Dermis microvascular lymphatic vessel endothelial cell (primary cell): ENCODE measurements around the gene THRB. TPM values are rescaled to one million over a fixed set of nuclear protein-coding genes. Genes with fewer than 3 reads are reported as not detected.

ENCODE experiments used
- DNase-seq, 2 donors: peaks; one replicate each; pipeline versions ENCODE4 v3.0.0 to v3.0.0-alpha.2; 2010; ENCODE audit warnings: low read depth in 2 of 2
- total RNA-seq: library from RNA; depleted of rRNA; stranded (reverse); fragments of >200 nt; gene quantifications from 2 replicates; pipeline ENCODE4 v1.2.1, GENCODE V29; 2014

THRB gene
- total RNA-seq, 1 donor from 2014 or later, result under 0.01 TPM

DNA sequence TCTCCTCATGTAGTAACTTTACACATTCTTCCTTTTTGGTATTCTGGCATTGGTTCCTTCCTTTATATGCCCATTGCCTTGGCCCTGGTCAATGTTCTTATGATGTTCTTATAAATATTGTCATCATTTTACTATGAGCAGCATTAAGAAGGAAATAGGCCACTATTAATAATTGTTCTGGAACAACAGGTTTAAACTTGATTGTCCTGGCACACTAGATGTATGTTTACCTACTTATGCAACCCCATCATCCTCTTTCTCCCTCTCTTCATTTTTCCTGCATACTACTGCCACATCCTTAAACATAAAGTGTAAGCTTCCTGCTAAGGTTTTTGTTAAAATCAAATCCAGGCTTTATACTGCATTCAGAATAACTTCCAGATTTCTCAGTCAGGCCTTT, 114.7 kb downstream of the THRB start:
- DNase-seq, result no peak

DNA sequence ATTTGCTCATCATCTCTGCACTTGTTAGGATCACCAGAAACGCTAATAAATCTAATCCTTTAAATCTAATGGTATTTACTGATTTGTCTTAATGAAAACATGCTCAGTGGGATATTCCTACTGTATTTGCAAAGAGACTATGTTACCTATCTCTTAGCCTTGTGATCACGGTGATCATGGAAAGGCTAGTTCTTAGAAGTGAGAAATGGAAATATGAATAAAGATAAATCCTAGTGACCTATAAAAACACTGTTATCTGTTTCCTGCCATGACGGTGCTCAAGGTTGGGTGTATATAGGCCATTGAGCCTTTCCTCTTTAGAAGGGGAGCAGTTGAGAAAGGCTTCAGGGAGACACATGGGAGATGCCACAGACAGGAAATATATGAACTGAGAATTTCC, 116.3 kb downstream of the THRB start:
- DNase-seq, result no peak

DNA sequence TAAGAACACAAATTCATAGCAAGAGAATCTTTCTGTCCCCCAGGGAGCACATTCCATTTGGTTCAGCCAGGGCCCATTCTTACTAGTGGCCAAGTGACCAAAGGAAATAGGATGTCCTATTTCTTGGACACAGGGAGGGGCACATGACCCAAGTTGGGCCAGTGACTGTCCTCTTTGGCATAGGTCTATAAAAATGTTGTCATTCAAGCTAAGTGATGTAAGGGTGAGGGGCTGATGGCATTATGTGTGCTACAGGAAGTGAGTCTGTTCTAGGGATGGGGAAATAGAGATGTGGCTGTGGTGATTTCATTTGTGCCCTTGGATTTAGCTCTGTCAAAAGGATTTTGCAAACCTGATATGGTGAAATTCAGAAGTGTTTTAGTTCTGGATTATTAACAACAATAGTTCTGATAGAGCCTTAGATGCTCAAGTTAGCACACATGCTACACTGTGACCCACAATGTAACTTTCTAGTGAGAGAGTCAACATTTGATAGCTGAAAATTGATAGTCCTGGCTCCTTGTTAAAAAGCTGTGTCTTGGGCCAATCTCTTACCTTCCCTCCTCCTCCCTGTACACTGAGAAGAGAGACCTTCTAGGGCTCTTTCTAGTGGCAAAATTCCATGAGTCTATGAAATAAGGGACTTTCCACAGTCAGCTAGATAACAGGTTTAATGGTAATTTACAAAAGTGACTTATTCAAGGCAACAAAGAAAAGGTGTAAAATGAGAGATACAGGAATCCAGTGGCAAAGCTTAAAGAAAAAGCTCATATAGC, 117.2 kb downstream of the THRB start:
- DNase-seq, result no peak

DNA sequence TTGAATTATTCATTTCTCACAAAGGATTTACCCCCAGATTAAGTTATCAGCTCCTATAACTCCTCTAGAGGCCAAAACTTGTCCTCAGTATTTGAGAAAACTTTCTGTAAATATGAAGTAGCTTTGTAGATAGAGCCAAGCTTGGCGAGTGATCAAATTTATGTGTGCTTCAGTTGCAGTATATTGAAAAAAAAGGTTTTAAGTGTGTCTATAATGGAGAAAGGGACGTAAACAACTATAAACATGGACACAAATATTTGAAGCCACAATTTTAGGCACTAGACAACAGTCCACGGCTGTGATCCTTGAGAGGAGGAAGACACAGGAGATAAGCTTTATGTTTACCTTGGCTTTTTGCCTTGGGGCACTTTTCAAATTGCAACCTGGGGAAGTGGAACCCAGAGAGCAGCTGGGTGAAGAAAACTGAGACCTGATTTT, 118.7 kb downstream of the THRB start:
- DNase-seq, result no peak

DNA sequence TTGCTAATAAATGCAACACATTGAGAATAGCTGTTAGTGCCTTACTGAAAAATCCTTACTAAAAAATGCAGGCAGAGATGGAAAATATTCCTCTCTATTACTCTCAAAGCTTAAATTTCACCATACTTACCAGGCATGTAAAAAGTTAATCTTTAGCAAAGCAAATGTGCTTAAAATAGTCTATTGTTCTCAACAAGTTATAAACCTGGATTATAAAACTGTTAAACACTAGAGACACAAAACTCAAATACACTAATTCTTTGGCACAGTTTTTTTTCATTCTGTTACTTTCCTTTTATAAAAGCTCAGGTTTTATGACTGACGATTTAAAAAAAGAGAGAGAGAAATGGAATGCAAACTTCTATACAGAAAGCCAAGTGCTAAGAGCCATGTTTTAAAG, 119.8 kb downstream of the THRB start:
- no peak for DNase-seq

DNA sequence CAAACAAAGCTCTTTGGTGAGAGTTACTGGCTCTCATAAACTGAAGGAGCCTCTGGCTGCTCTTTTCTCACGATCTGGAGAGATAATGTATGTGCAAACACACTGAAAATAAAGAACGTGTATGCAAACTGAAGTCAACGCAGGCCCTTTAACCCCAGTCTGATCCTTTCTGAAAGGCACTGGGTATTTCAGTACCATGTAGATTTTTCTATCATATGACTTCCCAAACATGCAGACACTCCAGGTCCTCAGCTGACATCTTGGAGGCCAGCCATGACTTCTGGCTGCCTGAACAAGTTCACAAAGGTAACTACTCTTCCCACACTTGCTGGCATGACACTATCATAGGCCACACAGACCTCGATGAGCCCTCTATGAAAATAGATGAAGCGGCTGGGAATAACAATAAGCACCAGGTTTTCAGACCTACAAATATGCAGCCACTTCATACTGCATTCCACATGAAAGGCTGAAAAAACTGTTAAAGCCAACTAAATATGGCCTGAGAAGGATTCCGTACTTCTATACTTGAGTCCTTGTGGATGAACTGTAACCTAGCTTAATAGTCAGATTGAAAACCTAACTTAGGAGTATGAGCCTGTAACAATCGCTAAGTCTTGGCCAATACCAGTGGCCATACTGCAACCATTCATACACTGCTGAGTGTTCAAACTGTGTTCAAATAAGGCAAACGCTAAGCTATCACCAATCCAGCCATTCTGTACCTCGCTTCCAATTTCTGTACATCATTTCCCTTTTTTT, 121.3 kb downstream of the THRB start:
- DNase-seq, result no peak

DNA sequence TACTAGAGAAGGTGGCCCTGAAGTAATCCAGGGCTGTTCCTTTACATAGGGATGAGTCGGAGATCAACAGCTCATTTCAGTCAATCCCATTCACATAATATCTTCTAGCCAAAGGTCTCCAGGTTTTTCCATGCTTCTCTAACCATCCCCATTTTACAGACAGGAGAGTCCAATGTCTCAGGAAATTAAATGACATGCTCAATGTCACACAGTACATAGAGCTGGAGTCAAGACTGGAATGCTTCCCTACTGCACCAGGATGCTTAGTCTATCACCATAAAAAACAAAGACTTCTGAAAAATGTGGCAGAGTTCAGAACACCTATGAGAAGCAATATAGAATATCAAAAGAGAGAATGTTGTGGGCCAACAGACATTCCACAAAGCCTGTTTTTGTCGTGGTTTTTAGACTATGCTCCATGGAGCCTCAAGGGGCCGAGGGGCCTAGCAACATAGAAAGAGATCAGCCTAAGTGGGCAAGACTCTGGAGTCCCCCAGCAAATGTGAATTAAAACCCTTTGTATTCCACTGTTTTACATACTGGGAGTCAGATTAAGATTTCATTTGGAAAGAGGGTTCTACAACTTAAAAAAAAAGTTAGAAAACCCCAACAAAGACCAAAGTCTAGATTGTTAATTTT, 122.0 kb downstream of the THRB start:
- DNase-seq, result no peak

DNA sequence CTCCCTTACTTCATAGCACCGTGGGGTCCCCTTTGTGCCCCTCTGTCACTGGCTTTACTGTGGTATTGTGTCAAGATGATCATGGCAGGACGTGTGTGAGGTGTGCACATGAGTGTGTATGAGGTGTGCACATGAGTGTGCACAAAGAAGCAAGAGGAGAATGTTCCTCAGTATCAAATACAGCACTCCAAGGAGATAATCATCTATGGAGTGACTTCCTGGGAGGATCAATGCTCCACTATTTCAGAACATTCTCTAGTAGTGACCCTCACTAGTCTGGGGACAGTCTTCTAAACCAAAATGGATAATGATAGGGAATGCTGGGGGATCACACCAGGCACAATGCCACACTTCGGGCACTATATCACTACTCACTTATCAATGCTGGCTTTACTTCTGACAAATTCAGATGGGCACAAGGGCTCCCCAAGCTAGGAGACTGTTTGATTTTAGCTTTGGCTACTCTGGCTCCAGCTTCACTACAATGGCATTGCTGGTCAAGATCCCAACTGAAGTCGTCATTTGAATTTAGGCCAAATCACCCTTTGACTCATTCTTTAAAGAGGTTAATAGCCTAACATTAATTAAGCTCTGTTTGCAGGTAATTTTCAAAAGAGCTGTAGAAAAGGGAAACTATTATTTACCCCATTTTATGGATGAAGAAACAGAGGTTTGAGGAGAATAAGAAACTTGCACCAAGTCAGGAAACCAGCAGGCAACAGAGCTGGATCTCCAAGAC, 124.1 kb downstream of the THRB start:
- DNase-seq, result no peak

DNA sequence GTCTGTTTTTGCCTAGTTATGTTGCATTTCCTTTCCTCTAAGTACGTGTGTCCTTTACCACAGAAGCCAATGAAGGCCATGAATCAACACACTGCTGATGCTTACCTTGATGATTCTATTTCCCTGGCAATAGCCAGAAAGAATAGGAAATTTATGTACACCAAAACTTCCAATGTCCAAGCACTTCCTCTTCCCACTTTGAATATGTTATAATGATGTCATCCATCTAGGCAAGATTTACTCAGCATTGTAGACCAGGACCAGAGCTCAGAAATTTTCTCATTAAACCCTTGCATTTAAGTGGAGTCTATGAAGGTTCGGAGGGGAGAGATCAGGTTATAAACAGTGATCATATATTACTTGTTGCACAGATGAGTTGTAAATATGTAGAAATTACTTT, 126.0 kb downstream of the THRB start:
- DNase-seq, result no peak

DNA sequence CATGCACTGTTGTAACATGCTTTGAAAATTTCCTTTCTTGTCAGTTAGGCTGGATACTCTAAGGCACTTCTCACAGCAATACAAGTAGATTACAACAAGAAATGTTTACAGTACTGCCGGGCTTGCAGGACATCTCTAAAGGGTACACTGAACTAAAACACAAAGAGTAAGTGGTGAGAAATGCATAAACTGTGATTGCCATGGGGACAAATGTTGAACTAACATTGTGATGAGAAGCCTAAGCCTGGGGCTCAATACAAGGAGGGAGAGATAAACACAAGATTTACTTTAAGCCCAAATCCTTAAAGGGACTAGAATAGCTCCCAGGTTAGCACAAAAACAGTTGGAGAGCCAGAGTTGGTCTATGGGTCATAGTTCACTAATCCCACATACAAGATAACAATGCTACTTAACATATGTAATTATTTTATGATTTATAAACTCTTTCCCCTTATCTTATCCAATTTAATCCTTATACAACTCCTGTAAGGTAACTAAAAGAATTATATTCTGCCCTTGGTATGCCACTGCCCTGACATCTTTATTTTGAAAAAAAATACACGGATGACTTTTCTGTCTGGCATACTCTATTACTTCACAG, 126.9 kb downstream of the THRB start:
- no peak for DNase-seq

DNA sequence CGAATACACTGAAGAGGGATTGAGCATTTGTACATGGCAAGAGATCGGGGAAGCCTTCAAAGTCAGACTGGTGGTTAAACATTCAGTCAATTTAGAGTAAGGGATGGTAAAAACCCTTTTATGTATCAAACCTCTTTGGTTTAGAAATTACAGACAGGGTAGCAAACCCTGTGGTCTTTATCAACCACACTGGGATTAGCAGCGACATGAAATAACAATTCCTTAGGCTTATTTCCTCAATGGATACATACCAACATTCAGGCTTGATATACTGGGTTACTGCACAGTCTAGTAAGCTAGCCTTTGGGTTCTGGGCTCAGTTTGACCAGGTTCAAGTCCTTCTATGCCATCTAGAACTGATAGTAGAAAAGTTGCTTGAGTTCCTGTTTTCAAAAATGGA, 127.4 kb downstream of the THRB start:
- DNase-seq, result no peak

DNA sequence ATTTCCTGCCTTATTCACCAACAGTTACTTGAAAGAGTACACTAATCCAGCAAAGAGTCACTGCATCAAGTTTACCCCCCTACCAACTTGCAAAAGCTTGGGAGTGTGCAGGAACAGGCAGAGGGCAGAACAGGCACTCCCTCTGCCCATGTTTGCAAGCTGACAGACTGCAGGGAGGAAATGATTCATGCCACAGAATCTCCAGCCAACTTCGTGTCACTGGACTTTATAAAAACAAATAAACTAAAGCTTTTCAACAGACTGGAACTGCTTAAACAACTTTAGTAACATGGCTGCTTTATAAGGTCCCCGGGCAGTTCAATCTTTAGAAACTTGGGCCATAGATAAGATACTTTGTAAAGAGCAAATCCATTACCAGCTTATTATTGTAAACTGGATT, 129.5 kb downstream of the THRB start:
- DNase-seq, result peak; percentile 89 to 96

DNA sequence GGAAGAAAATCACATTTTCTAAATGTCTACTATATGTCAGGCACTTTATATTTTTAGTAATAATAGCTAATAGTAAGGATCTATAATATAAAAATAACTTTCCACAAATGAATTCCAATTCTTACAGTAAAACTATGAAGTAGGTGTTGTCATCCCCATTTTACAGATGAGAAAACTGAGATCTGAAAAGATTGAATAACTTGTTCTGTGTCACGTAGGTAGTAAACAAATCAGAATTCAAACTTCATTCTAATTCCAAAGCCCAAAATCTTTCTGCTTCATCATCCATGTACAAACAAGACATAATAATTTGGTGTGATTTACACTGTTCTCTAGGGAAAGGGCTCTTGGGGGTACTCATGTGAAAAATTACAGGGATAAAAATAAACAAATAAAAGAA, 130.3 kb downstream of the THRB start:
- no peak for DNase-seq

DNA sequence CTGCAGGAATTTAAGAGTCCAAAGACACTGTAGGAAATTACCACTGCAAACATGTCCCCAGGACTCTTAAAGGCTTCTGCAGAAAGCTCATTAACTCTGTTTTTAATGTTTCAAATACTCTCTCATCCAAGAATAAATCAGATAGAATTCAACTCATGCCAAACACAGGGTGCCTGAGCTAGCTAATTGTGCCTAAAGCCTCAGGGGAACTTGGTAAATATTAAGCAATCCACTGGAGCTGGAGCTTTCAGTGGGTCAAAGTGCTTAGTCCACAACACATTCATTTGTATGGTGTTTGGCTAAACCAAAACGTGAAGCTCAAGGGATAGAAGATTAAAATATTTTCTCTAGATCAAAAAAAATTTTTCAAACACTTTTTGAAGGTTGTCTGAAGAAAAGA, 131.4 kb downstream of the THRB start:
- DNase-seq, result no peak

DNA sequence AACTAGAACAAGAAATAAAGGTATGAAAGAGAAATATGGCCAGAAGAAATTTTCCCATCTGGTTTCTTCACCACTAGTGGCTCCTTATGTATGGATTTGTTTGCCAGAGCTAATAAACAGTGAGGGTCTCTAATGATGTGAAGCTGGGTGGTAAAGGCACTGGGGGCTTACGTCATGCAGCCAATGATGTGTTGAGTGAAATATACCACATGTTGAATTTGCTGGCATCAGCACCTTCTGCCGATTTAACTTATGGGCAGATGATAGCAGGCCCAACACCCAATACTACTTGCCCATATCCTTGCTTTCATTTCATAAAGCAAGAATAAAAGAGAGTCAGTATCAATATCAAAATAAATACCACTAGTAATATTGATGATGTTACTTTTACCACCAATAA, 133.0 kb downstream of the THRB start:
- DNase-seq, result no peak

DNA sequence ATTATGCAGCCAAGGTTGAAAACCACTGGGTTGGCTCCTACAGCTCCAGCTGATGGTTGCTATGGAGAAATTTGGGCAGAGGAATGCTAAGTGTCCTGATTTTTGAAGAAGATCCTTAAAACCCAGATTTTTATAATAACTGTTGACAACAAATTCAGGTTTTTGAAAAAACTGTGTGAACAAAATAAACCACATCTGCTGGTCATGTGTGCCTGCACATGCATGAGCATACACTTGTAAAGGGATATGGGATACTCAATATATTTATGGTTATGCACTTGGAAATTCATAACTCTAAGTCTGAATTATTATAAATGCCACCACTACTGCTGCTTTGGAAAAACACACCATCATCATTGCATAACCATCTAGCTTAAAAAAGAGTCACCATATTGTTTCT, 133.7 kb downstream of the THRB start:
- no peak for DNase-seq

DNA sequence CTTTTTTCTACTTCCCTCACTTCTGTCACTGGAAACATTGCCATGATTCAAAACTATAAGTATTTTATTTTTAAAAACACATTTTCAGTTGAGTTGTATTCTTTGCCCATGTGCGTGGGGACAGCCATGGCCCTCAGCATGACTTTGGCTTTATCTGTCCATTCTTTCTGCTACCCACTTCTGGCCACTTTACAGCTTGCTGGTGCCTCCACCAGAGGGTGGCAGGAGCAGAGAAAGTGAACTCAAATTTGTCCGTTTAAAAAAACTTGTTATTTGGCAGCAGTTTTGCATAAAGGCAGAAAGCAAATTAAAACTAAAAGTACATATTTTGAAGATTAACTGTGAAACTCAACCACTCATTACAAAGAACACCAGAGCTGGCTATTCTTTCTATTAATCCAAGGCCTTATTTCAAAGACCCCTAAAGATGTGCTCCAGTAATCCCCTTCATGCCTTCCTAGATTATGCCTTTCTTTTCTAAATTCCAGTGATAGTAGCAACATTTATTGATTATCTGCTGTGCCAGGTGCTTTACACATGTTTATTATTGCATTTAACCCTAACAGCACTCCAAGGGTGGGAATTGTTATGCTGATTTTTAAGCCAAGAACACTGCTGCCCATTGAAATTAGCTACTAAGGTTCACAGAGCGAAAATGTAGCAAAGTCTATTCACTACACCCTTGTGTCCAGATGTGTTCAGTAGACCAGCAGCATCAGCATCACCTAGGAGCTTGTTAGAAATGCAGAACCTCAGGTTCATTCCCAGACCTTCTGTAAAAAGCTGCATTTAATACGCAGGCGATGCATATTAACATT, 134.8 kb downstream of the THRB start:
- no peak for DNase-seq

DNA sequence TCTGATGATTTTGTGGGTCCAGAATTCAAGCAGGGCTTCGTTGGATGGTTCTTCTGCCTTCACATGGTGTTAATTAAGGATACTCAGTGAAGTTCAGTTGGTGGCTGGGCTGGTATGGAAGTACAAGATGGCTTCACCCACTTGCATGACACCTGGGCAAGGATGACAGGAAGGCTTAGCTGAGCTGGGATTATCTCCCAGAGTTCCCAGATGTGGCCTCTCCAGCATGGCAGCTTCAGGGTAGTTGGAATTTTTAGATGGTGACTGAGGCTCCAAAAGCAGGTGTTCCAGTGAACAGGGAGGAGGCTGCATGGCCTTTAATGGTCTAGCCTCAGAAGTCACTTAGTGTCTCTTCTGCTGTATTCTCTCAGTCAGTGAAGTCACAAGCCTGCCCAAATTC, 135.5 kb downstream of the THRB start:
- DNase-seq, result no peak

DNA sequence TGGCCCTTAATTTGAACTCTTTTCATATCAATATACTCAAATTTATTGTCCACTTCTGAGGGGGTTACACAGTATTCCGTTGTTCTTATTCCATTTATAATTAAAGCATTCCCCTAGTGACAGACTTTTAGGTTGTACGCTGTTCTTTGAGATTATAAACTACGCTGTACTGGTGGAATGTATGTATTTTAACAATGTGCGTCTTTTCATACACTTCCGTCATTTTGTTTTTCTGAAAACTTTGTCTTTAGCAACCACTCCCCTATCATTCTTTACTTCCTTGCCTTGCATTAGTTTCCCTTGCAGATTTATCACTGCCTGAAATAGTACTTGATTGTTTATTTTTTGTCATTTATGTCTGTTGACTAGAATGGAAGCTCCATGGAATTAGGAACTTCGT, 137.0 kb downstream of the THRB start:
- DNase-seq, result no peak

DNA sequence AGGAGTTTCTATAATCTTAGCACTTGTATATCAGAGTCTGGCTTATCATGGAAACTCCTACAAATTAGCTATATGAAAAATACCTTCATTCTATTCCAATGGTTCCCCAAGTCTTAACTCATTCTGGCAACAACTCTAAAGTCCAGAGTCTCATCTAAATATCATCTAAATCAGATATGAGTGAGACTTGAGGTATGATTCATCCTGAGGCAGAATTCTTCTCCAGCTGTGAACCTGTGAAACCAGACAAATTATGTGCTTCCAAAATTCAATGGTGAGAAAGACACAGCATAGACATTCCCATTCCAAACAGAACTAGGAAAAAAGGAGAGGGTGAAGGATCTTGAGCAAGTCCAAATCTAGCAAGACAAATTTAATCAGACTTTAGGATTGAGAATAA, 138.8 kb downstream of the THRB start:
- no peak for DNase-seq

DNA sequence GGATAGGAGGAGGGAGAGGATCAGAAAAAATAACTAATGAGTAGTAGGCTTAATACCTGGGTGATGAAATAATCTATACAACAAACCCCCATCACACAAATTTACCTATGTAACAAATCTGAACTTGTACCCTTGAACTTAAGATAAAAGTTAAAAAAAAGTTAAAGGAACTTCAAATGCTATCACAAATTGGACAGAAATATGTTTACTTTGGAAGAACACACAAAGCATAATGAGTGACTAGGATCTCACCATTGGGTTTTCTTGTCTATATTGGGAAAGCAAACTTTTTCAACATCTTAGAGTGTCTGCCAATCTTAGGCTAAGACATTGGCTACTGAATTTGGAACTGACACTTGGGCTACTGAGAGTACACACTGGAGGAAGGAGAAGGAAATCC, 140.4 kb downstream of the THRB start:
- DNase-seq, result no peak
